GM18498 (cell line): ENCODE measurements around the gene ZNF528.

ENCODE experiments used
- ATAC-seq: cut with Tn5 transposase; IDR thresholded peaks from one replicate; pipeline ENCODE4 v1.9.1; 2021; ENCODE audit warnings: mild to moderate bottlenecking, moderate library complexity; ENCODE audit not compliant: unreplicated experiment

The ZNF528 gene

DNA sequence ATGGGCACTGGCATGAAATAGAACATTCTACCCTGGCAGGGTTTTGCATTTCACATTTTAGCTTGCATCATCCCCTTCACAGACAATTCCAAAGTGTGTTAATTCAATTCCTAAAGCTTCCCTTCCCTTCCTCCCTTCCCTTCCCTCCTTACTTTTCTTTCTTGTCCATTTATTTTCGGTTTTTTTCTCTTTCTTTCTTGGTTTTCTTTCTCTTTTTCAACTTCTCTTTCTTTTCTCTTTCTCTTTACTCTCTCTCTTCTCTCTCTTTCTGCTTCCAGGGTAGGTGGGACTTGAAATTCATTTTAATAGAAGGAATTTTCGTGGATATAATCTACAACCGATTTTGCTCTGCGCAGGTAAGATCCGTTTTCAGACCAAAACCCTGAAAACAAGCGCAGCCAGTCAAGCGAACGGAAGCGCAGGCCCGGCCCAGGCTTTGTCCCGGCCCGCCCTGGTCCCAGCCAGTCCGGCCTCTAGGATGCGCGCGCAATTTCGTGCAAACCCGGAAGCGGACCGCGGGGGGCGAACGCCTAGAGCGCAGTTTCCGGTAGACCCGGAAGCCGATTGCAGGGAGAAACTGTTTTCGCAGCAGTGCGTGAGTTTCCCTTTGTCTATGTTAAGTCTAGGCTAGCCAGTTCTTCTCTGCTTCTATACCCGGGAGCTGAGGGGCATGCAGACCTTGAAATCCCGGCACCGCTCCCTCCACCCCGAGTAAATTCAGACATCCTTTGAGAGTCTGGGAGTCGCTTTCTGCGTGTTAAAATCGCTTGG, at the start of gene ZNF528:
TSS of gene ZNF528 (plus strand) at position 540 of the 771 bp plus-strand sequence. CDS start 4,165 bp downstream, outside the sequence.
- ATAC-seq, result peak; percentile 88

DNA sequence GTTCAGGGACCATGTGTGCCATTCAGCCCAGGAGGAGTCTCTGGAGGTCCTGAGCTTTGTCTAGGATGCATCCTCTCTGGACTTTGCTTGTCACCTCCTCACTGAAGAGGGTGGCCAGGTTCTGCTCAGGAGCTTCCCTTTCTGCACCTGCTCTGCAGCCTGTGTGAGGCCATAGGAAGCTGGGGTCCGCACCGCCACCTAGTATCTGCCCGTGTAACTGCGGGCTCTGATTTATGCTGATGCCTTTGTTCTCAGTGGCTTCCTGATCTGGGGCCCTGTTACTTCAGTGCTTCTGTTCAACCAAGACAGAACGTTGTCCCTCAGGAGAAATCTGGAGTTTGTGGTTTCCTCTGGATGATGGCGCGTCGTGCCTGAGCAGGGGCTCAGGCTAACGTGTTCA, 46.1 kb upstream of the ZNF528 start:
- no peak for ATAC-seq

DNA sequence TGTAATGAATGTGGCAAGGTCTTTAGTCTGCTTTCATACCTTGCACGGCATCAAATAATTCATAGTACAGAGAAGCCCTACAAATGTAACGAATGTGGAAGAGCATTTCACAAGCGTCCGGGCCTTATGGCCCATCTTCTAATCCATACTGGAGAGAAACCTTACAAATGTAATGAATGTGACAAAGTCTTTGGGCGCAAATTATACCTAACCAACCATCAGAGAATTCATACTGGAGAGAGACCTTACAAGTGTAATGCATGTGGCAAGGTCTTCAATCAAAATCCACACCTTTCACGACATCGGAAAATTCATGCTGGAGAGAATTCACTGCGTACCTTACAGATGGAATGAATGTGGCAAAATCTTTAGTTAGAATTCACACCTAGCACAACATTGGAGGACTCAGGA, 31.2 kb upstream of the ZNF528 start:
- no peak for ATAC-seq

DNA sequence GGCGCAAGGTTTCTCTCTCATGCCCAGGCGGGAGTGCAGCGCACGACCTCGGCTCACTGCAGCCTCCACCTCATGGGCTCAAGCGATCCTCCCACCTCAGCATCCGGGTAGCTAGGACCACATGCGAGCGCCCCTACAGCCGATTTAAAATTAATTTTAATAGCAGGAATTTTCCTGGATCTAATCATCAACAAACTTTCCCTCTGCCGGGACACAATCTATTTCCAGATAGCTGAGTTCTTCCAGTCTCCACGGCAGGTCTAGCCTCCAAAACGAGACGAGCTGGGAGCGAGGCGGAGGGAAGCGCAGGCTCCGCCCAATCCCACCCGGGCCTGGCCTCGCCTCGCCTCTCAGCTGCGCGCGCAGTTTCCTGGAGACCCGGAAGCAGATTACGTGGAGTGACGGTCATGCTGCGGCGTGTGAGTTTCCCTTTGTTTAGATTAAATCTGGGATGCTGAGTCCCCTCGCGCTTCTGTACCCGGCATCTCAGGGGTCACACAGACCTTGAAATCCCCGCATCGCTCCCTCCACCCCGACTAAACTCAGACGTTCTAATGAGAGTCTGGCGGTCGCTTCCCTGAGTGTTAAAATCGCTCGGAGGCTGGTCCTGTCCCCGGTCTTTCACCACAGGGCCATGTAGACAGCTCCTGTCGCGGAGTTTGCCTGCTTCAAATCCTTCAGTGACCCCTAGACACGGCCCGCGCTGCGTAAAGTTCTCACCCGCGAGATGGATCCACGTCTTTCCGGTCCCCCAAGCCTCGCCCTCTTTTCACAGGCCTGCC, 27.9 kb upstream of the ZNF528 start, which contains the start of gene ZNF880:
TSS of gene ZNF880 (plus strand) at position 365 of the 782 bp plus-strand sequence. CDS start at position 408, 43 bp downstream.
- ATAC-seq, result peak; percentile 85

DNA sequence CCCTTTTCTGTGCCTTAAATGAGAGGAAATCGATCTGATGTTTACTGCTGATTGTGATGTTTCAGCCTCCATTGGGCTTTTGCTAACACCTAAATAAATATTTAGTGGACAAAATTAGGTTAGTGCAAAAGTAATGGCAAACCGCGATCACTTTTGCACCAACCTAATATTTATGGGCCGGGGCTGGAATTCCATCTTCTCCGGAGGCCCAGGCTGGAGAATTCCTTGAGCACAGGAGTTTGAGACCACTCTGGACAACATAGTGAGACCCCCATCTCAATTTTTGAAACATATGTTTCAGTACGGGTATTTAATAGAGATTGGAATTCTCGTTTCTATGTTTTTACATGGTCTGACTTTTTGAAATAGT, 27.3 kb upstream of the ZNF528 start:
- no peak for ATAC-seq

DNA sequence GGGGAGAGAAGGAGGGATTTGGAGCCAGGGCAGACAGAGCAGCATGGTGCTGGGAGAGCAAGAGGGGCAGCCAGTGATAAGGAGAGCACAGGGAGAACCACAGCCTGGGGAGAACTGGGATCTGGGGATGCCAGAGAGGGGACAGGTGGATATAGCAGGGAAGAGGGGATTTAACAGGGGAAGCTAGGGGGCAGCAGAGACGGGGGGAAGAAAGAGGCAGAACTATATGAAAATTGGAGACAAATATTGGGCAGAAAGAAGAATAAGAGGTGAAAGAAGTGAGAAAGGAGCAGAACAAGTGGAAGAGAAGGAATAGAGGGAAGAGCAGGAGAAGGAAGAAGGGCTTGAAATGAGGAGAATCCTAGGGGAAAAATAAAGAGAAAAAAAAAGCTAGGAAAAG, 6.5 kb upstream of the ZNF528 start:
- ATAC-seq, result no peak

DNA sequence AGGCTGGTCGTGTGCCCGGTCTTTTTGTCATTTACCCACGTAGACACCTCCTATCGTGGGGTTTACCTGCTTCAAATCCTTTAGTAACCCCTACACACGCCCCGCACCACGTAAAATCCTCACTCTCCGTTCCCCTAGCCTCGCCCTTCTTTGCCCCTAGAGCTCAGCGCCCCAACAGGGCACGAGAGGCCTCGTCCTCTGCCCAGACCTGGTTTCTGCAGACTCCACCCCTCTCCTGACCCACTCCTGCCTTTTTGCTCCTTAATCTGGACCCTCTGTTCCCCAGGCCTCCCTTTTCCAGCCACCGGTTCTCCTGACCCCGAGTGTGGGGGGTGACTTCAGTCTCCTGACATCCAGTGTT, 412 bp downstream of the ZNF528 start:
- no peak for ATAC-seq

DNA sequence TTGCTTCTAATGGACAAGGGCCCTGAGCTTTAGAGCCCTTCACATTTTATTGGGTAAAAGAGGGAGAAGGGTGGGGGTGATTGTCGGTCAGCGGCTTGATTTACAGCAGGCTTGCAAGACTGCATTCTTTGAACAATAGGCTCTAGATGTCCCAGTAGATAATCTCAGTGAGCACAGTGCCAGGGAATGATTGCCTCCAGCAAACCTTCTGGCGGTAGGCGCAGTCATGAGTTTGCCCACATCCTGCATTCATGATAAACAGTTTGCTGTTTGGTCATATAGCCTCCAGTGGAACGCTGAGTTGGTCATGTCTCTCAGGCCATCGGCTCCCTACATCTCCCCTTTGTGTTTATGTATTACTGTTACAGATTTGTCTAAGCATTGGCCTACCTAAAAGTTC, 12.6 kb downstream of the ZNF528 start:
- no peak for ATAC-seq

DNA sequence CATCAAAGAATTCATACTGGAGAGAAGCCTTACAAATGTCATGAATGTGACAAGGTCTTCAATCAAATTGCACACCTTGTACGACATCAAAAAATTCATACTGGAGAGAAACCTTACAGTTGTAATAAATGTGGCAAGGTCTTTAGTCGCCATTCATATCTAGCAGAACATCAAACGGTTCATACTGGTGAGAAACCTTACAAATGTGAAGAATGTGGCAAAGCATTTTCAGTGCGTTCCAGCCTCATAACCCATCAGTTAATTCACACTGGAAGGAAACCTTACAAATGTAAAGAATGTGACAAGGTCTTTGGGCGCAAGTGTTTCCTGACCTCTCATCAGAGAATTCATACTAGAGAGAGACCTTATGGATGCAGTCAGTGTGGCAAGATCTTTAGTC, 18.1 kb downstream of the ZNF528 start:
- no peak for ATAC-seq

DNA sequence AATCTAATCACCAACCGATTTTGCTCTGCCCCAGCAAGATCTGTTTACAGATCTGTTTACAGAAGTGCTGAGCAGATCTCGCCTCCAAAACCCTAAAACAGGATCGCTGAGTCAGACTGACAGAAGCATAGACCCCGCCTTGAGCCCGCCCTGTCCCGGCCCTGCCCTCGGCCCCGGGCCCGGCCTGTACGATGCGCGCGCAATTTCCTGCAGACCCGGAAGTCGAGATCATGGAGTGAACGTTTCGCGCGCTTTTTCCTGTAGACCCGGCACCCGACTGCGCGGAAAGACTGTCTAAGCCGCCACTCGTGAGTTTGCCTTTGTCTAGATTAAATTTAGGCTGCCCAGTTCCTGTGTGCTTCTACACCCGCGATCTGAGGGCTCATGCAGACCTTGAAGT, 31.3 kb downstream of the ZNF528 start, which contains the start of gene ZNF534:
TSS of gene ZNF534 (plus strand) at position 212 of the 400 bp plus-strand sequence. CDS start 2,327 bp downstream, outside the sequence.
- ATAC-seq, result no peak

DNA sequence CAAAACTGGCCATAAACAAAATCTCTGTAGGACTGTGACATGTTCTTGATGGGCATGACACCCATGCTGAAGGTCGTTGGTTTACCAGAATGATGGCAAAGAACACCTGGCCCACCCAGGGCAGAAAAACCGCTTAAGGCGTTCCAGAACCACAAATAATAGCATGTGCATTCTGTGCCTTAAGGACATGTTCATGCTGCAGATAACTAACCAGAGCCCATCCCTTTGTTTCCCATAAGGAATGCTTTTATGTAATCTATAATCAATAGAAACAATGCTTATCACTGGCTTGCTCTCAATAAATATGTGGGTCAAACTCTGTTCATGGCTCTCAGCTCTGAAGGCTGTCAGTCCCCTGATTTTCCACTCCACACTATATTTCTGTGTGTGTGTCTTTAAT, 44.5 kb downstream of the ZNF528 start:
- no peak for ATAC-seq

DNA sequence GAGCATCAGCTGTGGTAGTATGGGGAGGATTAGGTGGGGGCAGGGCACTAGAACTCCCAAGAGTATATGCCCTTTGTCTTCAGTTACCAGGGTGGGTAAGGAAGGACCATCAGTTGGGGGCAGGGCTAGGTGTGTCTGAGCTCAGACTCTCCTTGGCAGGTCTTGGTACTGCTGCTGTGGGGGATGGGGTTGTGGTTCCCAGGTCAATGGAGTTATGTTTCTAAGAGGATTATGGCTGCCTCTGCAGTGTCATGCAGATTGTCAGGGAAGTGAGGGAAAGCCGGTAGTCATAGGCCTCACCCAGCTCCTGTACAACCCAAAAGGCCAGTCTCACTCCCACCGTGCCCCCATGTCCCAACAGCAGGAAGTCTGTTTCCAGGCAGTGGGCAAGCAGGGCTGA, 46.9 kb downstream of the ZNF528 start:
- no peak for ATAC-seq

DNA sequence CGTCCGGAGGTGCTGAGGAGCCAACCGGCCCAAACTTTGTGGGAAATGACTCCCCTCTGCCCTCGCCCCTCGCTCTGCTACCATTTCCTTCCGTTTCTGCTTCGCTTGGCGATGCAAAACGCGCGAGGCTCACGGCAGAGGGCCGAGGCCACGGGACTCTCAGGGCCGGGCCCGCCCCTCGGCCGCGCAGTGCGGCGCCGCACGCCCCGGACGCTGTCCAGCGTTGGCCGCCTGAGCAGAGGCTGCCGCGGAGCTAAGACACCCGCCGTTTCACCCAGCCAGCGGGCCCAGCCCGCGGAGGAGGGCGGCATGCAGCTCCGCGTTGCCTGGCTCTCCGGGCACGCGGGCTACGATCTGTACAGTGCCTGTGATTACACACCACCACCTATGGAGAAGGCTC, 53.6 kb downstream of the ZNF528 start:
- ATAC-seq, result no peak

DNA sequence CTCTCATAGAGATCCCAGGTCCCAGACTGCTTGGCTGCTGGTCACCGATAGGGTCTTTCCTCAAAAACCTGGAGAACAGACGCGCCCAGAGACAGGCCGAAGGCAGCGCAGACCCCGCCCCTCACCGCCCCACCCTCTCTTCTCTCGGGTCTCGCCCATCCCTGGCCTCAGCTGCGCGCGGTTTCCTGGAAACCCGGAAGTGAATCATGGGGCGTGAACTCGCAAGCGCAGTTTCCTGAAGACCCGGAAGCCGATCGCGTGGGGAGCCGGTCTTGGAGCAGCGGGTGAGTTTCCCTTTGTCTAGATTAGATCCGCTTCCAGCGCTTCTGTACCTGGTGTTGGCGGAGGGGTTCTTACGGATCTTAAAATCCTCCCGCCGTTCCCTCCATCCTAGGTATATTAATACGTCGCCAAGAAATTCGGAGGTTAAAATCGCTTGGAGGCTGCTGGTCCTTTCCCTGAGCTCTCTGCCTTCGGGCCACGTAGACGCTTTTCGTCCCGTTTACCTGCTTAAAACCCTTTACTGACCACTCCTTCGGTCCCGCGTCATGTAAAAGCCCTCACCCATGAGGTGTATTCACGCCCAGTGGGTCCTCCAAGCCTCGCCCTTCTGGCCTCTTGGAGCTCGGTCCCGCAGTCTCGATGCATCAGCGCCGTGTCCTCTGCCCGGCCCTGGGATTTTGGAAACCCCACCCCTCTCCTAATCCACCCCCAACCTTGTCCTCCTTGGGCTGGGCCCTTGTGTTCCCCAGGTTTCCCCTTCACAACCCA, 55.9 kb downstream of the ZNF528 start, which contains the start of gene ZNF578:
TSS of gene ZNF578 (plus strand) at position 230 of the 771 bp plus-strand sequence. CDS start 48,293 bp downstream, outside the sequence.
- ATAC-seq, result no peak

DNA sequence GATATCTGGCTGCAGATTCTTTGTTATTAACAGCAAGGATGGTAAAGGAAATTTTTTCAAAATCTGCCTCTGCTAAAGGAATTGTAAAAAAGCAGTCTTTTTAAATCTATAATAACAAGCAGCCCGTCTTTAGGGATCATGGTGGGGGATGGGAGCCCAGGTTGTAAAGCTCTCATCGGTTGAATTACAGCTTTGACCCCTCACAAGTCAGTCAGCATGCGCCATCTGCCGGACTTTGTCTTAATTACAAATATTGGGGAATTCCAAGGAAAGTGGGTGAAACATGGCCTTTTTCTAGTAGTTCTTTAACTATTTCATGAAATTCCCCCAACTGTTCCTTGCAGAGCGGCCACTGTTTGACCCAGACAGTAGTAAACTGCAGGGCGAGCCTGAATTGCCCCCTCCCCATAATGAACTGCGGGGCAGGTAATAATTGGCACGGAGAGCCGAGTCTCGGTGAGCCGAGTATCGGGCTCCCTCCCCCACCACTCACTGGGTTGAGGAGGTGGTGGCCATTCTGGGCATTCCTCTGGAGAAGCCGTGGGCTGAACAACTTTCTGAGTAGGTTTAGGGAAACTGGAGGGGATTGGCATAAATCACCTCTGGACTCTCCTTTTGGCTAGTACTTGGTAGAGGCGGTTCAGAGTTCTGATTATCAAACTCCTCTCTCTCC, 67.3 kb downstream of the ZNF528 start:
- no peak for ATAC-seq
